Measurements from ENCODE around the gene PHIP. TPM values are rescaled to one million over a fixed set of nuclear protein-coding genes. Genes with fewer than 3 reads are reported as not detected.
A peak's percentile ranks its signal among the peaks of the same experiment; 100 is the strongest.

PHIP gene
- total and polyA plus RNA-seq, 2 of the 8 experiments (the other 6 are each of a cell fraction or from before 2014, with no cell fraction given) = 7.3 to 56.2 TPM

DNA sequence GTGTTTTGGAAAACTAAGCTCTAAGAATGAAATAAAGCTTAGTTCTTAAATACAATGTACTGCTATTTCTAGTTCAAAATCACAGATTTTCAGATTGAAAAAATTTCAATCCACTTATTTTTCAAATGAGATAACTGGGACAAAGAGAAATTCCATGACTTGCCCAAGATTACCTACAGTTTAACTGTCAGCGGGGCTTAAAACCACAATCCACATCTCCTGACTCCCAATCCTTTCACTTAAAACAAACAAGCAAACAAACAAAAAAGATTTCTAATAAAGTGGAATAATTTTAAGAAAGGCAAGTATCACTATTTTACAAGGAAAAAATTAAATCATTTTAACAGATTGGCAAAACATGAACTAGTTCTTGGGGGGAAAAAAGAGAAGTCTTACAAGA lies 4.2 kb downstream of the PHIP start (continued):
- peak; percentile 33 for TF ChIP-seq CHD7 (IDR thresholded peaks at IDR 0.05; ENCODE audit: insufficient replicate concordance, low read length)

Measured in H1 (cell line).